Activated CD4-positive, CD25-positive, alpha-beta regulatory T cell (primary cell): ENCODE results near the gene C1R.
"Not testable (repeated sequence)": the region's sequence is repeated elsewhere in the genome, so short reads cannot be mapped to it uniquely, and the experiment has no call there.

Experiments
- DNase-seq, 4 experiments: peaks; one replicate each; lab custom pipeline; 2025; lab: John Stamatoyannopoulos, UW

Gene C1R

GRCh38 chr12:7120166-7120565, 27.9 kb upstream of the C1R start:
- DNase-seq: no peak

DNA sequence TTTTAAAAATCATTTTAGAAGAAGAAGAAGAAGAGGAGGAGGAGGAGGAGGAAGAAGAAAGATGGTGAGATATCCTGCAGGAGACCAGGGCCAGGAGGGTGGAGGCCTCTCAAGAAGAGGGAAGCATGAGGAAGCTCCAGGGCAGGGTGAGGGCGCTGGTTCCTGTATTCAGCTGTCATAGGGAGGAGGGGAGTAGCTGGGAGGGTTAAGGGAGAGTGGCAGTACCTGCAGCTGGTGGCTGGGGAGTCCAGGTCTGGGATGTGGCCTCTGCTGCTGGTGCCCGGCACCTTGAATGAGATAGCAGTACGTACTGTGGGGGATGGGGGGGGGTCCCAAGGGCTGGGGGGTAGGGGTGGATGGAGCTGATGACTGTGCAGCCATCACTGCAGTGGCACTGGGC, 26.6 kb upstream of the C1R start:
- no peak for DNase-seq

DNA sequence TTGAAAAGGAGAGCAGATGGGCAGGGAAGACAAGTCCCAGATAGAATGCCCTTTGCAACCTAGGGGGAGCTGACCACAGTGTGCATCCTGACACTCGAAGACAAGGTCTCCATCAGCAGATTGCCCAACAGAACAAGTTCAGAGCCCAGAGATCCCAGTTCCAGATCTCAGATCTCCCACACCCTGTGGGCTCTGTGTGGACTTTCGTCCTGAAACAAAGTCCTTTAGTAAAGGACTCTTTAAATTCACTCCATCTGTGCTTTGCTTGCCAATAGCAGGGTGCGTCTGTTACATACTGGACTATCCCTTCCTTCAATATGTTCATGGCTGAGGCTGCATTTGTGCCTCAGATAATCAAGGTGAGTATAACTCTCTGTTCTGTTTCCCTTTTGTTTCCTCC, 25.4 kb upstream of the C1R start:
- DNase-seq: no peak

DNA sequence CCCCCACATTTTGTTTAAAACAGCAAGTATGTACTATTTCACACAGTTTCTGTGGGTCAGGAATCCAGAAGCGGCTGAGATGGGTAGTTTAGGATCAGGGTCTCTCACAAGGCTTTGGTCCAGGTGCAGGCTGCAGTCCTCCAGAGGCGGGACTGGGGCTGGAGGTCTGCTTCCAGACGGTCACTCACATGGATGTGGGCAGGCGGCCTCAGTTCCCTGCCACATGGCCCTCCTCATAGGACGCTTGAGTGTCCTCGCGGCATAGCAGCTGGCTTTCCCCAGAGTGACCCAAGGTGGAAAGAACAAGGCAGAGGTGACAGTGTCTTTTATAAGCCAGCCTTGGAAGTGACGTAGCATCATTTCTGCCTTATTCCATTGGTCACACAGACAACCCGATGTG, 24.7 kb upstream of the C1R start:
- no peak for DNase-seq

- DNase-seq: no peak
Measured at GRCh38 chr12:7116196-7116595, 24.0 kb upstream of the C1R start.

- no peak for DNase-seq
Measured at GRCh38 chr12:7114851-7115250, 22.6 kb upstream of the C1R start.

DNA sequence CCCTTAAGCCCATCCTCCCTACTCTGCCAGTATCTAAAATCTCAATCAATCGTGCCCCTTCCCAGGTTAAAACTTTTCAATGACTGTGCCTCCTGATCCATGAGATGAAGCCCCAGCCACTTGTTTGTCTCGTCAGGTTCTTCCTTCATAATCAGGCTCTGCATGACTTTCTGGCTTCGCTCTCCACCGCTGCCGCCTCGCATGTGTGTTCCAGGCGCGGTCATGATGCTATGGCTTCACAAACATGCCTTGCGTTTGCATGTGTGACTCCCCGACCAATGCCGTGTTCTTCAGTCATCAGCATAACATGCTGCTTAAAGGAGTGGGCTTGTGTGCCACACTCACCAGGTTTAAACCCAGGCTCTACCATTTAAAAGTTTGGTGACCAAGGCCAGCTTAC, 21.8 kb upstream of the C1R start:
- DNase-seq: no peak

- peak in 1 of 4 experiments; percentile 6 for DNase-seq
Measured at GRCh38 chr12:7113389-7113871, 21.2 kb upstream of the C1R start.

GRCh38 chr12:7112041-7112440, 19.8 kb upstream of the C1R start:
- no peak for DNase-seq

- no peak for DNase-seq
Measured at GRCh38 chr12:7110661-7111060, 18.4 kb upstream of the C1R start.

DNA sequence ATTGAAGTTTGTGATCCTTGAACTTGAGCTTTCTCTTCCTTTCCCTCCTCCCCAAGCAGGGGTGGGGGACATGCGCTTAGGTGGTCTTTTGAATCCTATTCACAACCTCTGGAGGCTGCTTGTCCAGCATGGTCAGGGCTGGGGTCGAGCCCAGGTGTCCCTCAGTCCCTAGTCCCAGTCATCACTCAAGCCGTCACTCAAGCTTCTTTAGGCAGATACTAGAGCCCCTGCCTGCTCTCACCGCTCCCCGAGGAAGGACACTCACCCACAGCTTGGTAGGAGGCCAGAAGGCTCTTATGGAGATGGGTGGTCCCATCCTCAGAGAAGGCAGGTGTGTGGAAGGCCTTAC, 17.3 kb upstream of the C1R start:
- no peak for DNase-seq

DNA sequence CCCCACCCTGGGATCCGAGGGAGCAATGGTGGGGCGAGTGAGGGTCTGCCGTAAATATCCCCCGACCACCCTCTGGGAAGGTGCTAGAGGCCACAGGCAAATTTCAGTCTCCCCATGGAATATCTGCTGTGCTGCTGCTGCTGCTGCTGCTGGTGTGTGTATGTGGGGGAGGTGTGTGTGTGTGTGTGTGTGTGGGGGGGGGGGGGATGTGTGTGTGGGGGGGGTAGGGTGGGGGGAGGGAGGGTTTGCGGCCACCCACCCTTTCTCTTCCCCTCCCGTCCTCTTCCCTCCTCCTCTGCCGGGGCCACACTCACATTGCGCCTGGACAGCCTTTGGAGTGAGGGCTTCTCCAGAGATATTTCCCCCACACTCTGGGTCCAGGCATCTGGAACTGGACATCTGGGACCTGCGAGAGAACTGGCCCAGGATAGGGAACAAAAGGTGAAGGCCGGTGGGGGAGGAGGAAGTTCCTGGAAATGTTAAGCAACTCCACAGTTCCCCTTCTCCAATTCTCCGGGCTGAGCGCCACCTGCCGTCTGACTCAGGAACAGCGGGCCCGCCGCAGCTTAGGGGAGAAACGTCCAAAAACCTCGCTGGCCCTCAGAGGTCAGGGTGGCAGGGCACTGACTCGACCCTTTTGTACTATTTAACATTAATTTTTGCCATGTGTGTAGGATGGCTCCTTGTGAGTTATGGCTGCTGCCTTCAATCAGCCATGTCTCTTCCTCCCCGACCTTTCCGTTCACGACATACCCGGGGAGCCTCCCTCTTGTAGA, 16.7 kb upstream of the C1R start, which contains the start of gene C1RL:
C1RL (minus strand) TSS at position 419 of the 776 bp plus-strand sequence; CDS start at position 385, 34 bp downstream.
- peak; percentile 49 to 87 (median 70) for DNase-seq

DNA sequence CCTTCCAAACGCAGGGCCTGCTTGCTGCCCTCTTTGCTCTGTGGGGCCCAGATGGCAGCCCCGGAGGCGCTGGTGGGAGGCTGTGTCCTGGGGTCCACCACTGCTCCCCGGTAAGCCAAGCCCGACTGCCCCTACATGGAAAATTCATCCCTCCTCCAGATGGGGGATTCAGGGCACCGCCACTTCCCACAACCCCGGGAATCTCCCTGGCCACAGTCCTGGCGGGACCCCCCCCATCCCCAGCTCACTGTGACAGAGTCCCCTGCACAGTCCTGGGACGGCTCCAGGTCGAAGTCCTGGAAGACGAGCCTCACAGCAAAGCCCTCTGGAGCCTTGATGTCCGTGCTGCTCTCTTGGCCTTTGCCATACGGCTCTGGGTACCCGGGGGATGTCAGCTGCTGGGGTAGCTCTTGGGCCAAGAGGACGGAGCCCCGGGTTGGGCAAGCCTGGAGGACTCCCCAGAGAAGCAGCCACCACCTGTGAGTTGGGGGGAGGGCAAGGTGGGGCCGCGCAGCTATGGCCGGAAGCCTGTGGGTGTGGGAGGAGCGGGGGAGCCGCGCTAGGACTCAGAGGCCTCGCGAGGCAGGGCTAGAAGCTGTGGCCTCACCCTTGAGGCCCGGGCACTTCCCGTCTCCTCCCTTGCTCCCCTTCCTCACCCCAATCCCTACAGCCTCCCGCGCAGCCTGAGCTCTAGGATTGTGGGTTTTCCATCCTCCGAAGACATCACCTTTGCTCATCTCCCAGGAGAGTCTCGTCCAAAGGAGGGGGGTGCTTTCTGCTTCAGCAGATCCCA, 16.0 kb upstream of the C1R start:
- DNase-seq: peak; percentile 43 to 63 (median 44)

DNA sequence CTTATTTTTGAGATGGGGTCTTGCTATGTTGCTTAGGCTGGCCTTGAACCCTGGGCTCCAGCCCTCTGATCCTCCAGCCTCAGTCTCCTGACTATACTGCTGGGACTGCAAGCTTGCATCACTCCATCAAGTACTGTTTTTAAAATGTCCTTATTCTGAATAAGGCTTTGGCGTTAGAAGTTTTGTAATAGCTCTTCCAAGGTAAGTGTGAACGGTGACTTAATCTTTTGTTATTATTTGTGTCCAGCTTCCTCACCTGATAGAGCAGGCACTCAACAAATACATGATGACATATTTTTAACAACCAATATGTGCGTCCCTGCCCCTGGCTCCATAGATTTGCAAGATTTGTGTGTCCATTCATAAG, 15.4 kb upstream of the C1R start:
- DNase-seq: no peak

DNA sequence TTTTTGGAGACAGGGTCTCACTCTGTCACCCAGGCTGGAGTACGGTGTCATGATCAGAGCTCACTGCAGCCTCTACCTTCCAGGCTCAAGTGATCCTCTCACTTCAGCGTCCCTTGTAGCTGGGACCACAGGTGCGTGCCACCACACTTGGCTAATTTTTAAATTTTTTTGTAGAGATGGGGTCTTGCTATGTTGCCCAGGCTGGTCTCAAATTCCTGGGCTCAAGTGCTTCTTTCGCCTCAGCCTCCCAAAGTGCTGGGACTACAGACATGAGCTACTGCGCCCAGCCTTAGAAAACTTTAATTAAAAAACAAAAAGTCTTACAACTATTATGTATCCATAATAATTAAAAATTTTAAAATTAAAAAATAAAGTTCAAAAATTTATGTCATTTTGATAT, 14.9 kb upstream of the C1R start:
- DNase-seq: not testable (repeated sequence)

GRCh38 chr12:7106082-7106481, 13.8 kb upstream of the C1R start:
- no peak for DNase-seq

- no peak for DNase-seq
Measured at GRCh38 chr12:7103837-7104584, 11.8 kb upstream of the C1R start.

- DNase-seq: no peak
Measured at GRCh38 chr12:7102582-7102981, 10.3 kb upstream of the C1R start.

DNA sequence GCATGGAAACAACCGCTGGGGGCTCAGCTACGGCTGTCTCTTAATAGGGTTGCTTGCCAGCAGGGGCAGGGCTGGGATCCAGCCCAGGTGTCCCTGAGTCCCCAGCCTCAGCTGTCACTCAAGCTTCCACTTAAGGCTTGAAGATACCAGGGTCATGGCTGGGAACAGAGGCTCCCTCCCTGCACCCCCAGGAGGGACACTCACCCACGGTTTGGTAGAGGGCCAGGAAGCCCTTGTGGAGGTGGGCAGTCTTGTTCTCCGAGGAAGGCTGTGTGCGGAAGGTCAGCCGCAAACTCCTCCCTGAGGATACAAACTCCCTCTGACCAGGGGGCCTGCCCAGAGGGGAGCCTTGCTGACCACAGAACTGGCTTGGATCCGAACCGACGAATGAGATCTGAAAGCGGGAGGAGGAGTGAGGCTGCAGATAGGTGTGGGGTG, 9.5 kb upstream of the C1R start:
- no peak for DNase-seq

DNA sequence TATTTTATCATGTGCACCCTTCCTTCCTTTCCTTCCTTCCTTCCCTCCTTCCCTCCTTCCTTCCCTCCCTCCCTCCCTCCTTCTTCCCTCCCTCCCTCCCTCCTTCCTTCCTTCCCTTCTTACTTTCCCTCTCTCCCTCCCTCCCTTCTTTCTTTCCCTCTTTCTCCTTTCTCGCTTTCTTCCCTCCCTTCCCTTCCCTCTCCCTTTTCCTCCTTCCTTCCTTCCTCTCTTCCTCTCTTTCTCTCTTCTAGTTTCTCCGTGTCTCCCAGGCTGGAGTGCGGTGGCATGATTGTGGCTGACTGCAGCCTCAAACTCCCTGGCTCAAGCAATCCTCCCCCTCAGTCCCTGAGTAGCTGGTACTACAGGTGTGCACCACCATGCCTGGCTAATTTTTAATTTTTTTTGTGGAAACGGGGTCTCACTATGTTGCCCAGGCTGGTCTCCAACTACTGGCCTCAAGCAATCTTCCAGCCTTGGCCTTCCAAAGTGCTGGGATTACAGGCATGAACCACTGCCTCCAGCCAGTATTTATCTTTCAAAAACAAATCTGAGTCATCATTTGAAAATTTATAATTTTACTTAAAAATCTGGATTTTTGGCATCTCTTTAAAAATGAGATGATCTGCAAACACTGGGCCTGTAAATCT, 8.9 kb upstream of the C1R start:
- no peak for DNase-seq

GRCh38 chr12:7100239-7100638, 8.0 kb upstream of the C1R start:
- DNase-seq: no peak
